GM12878 (cell line): ENCODE data around the gene AOAH.

Source experiments
- CREM ChIP-seq: IDR thresholded peaks from 2 replicates; pipeline ENCODE4 v1.6.1; 2014; ENCODE audit warnings: antibody characterized with exemption, low read depth
- CTCF ChIP-seq, 3 experiments: IDR thresholded peaks in 2 of 3; conservative IDR thresholded peaks in 1 of 3; 2 replicates each; pipeline ENCODE4 v1.5.1; 2011; ENCODE audit warnings: low read depth in 3 of 3, low read length in 3 of 3, mild to moderate bottlenecking in 3 of 3, control low read depth in 2 of 3, moderate library complexity in 2 of 3, inconsistent platforms in 1 of 3, mixed read lengths in 1 of 3; ENCODE audit not compliant: control insufficient read depth in 2 of 3, insufficient read depth in 1 of 3; ENCODE audit errors: extremely low read depth in 1 of 3
- EP300 ChIP-seq, 2 experiments: fragments of 150-350 bp in 1 of 2; IDR thresholded peaks; 2 replicates each; pipeline ENCODE4 v1.6.1; 2011 to 2012; ENCODE audit warnings: low read depth in 2 of 2, low read length in 2 of 2, borderline replicate concordance in 1 of 2, improper control_type of control experiment in 1 of 2, inconsistent platforms in 1 of 2; ENCODE audit not compliant: control insufficient read depth in 1 of 2
- ETV6 ChIP-seq, 2 experiments: fragments of 450-650 bp in 1 of 2; IDR thresholded peaks in 1 of 2; conservative IDR thresholded peaks in 1 of 2; 2 replicates each; pipeline ENCODE4 v1.6.1; 2014; ENCODE audit warnings: antibody characterized with exemption in 1 of 2, borderline replicate concordance in 1 of 2, low read depth in 1 of 2, mild to moderate bottlenecking in 1 of 2, moderate library complexity in 1 of 2
- HCFC1 ChIP-seq: fragments of 150-350 bp; IDR thresholded peaks from 2 replicates; pipeline ENCODE4 v1.6.1; 2014; ENCODE audit warnings: low read length
- HDAC2 ChIP-seq: fragments of 200-600 bp; sonication (generic); IDR thresholded peaks from 2 replicates; pipeline ENCODE4 v1.6.1; 2017
- JUND ChIP-seq: IDR thresholded peaks from 2 replicates; pipeline ENCODE4 v1.6.1; 2012; ENCODE audit warnings: low read depth, mild to moderate bottlenecking, low read length, improper control_type of control experiment, moderate library complexity
- MAX ChIP-seq: IDR thresholded peaks from 2 replicates; pipeline ENCODE4 v1.6.1; 2012; ENCODE audit warnings: low read depth, low read length, improper control_type of control experiment
- MXI1 ChIP-seq: fragments of 150-350 bp; IDR thresholded peaks from 2 replicates; pipeline ENCODE4 v1.6.1; 2011; ENCODE audit warnings: low read depth, mild to moderate bottlenecking, inconsistent platforms, low read length, improper control_type of control experiment
- POLR2AphosphoS5 ChIP-seq: IDR thresholded peaks from 2 replicates; pipeline ENCODE4 v1.6.1; 2011; ENCODE audit warnings: mild to moderate bottlenecking, low read length, inconsistent platforms
- REST ChIP-seq: IDR thresholded peaks from 2 replicates; pipeline ENCODE4 v1.6.1; 2012; ENCODE audit warnings: mild to moderate bottlenecking, low read depth, low read length
- ZBTB4 ChIP-seq: fragments of 450-650 bp; formaldehyde crosslinking; IDR thresholded peaks from 2 replicates; pipeline ENCODE4 v1.4.0; 2022; ENCODE audit warnings: mild to moderate bottlenecking, moderate library complexity
- ZNF217 ChIP-seq: fragments of 450-650 bp; IDR thresholded peaks from 2 replicates; pipeline ENCODE4 v1.6.1; 2017; ENCODE audit warnings: antibody characterized with exemption, mild to moderate bottlenecking
- ZNF687 ChIP-seq: fragments of 450-650 bp; IDR thresholded peaks from 2 replicates; pipeline ENCODE4 v1.6.1; 2017; ENCODE audit warnings: mild to moderate bottlenecking, moderate library complexity

- TF ChIP-seq MAX (no peak), HDAC2 (no peak), ZBTB4 (CRISPR knock-in tag) (no peak), MXI1 (no peak), HCFC1 (no peak), CREM (no peak), EP300 (IDR thresholded peaks at IDR 0.05; ENCODE audit: borderline replicate concordance in 1 of 2, control insufficient read depth in 1 of 2, low read depth in 2 of 2, low read length in 2 of 2) (no peak), ZNF687 (no peak), POLR2AphosphoS5 (no peak), REST (no peak), CTCF (IDR thresholded peaks at IDR 0.05 in 2 of 3, conservative IDR thresholded peaks at IDR 0.05 in 1 of 3; ENCODE audit: control insufficient read depth in 2 of 3, extremely low read depth in 1 of 3, insufficient read depth in 1 of 3, low read depth in 3 of 3, low read length in 3 of 3) (no peak), JUND (no peak), ZNF217 (no peak), ETV6 (conservative IDR thresholded peaks at IDR 0.05 in 1 of 2, IDR thresholded peaks at IDR 0.05 in 1 of 2; ENCODE audit: borderline replicate concordance in 1 of 2, low read depth in 1 of 2) (no peak)
Observed at GRCh38 chr7:36594445-36594844, 129.8 kb downstream of the AOAH start.
